Fibroblast of mammary gland (primary cell): ENCODE data around the gene SYNM.
A peak's percentile ranks its signal among the peaks of the same experiment; 100 is the strongest.

Experiments
- DNase-seq: peaks from one replicate; pipeline ENCODE4 v3.0.0-alpha.2; 2010; ENCODE audit warnings: low read depth
- H3K4me3 ChIP-seq: 2 replicates; pipeline ENCODE4 v1.5.1; 2011; ENCODE audit warnings: low read depth, mild to moderate bottlenecking, low read length, moderate library complexity; ENCODE audit not compliant: control insufficient read depth
- TF ChIP-seq, protein P1 (sequence below): conservative IDR thresholded peaks from 2 replicates; pipeline ENCODE4 v1.5.1; 2011; ENCODE audit warnings: low read depth, low read length, inconsistent platforms; ENCODE audit not compliant: control insufficient read depth, insufficient read depth

The SYNM gene

DNA sequence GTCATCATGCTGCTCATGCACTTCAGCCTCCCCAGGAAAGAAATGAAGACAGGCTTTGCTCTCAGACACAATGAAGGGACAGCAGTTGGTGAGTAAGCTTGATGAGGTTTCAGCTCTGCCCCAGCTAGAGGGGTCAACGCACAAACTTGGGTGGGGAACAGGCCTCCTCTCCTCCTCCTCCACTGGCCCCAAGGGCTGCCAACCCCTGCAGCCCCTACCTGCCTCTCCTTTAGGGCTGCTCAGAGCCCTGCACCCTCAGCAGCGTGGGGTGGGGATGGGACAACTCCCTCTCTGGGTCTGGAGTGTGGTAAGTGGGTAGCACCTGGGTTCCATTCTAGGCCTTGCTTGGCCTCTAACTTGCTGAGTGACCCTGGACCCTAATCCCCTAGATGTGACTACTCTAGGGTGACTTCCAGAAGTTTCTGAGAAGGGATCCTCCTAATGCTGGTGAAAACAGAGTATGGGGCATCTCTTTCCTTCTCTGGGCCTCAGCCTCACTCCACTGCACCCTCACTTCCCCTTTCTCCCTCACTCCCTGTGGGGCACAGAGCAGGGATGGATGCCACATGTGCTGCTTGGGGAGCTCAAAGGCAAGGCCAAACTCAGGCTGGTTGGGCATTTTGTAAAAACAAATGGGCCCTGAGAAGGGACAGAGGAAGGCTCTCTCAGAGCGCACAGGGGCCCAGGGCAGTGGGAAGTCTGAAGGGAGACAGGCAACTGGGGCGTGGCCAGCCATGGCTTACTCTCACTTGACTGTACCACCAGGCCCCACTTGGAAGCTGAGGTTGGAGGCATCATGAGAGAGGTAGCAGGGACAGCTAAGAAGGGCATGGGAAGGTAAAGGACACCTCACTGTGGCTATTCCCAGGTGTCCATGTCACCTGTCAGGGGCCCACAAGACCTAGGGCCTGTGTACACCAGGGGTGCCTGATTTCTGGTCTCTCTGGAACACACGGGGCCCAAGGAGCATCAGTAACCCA lies 64.0 kb downstream of the SYNM start:
- no peak for DNase-seq
- TF ChIP-seq, protein P1, sequence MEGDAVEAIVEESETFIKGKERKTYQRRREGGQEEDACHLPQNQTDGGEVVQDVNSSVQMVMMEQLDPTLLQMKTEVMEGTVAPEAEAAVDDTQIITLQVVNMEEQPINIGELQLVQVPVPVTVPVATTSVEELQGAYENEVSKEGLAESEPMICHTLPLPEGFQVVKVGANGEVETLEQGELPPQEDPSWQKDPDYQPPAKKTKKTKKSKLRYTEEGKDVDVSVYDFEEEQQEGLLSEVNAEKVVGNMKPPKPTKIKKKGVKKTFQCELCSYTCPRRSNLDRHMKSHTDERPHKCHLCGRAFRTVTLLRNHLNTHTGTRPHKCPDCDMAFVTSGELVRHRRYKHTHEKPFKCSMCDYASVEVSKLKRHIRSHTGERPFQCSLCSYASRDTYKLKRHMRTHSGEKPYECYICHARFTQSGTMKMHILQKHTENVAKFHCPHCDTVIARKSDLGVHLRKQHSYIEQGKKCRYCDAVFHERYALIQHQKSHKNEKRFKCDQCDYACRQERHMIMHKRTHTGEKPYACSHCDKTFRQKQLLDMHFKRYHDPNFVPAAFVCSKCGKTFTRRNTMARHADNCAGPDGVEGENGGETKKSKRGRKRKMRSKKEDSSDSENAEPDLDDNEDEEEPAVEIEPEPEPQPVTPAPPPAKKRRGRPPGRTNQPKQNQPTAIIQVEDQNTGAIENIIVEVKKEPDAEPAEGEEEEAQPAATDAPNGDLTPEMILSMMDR, result no peak
- no peak overlapping the region for H3K4me3 ChIP-seq

DNA sequence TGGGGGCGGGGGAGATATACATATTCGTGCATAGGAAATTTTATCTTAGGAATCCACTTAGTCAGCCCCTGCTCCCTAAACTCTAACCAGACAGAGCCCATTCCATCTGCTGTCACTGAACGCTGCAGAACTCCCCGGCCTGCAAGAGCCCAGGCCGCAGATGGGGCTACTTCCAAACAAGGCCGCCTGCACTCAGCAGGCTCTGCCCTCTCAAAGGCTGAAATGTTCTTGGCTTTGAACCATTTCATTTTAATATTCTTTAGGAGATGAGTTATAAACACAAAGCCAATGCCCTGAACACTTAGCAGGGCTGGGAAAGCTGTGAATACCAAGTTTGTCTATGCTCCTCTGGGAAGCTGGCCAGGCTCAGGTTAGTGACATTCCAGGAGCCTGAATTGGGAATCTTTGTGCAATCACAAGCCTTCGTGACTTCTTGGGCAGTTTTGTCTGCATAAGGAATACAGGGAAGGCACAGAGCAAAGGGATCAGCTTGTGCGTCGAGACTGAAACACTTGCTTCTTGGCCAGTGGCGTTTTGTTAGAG lies 65.0 kb downstream of the SYNM start:
- peak; percentile 21 for DNase-seq
- TF ChIP-seq, protein P1, result no peak
- H3K4me3 ChIP-seq, result no peak overlapping the region

DNA sequence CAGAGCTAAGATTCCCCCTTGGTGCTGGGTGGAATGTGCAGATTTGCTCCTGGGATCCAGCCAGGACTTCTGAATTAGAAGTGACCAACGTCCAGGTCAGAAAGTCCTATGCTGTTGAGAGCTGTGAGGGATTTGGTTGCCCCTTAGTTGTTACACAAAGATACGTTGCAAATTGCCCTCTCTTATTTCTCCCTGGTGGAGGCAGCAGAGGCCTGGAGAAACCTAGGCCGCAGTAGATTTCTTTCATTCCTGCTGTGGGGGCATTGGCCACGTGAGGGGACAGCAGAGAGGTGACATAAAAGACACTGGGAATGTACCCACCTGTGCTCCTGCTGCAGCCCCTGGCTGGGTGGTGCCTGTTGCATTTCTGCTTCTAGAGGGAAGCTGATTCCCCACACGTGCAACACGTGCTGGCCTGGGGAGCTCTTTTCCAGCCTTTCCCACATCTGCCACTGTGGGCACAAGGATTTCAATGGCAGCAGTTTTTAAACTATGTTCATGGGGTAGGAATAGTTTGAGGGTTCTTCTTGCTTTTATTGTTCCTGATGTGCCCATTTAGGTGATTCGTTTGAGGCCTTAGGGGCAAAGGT lies 65.7 kb downstream of the SYNM start:
- H3K4me3 ChIP-seq, result no peak overlapping the region
- no peak for DNase-seq
- TF ChIP-seq, protein P1, result no peak

DNA sequence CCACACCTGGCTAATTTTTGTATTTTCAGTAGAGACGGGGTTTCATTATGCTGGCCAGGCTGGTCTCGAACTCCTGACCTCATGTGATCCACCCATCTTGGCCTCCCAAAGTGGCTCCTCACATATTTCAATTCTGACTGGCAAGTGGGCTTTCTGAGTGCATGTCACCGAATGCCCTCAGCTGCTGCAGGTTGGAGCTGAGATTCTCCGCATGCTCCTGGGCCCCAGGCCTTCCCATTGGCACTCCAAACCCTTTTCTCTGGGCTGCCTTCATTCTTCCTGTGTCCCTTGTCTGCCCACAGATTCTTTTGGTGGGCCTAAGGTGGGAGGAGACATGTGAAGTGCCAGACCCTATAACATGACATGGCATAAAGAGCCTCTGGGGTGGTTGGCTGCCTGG lies 67.3 kb downstream of the SYNM start:
- no peak overlapping the region for H3K4me3 ChIP-seq
- TF ChIP-seq, protein P1, result no peak
- no peak for DNase-seq

DNA sequence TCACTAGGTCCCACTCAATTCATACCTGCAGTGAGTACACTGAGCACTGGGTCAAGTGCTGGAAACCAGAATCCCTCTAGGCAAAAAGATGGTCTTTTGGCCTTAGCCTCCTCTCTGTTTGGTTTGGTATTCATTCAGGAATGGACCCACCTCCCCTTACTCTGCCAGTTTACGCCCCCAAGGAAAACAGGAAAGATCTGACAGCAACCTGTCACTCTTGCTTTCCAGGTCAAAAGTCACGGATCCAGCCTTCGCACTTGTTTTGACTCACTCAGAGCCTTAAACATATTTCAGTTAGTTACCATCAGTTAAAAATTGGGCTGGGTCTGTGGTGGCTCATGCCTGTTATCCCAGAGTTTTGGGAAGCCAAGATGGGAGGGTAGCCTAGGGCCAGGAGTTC lies 68.1 kb downstream of the SYNM start:
- H3K4me3 ChIP-seq, result no peak overlapping the region
- TF ChIP-seq, protein P1, result no peak
- no peak for DNase-seq

DNA sequence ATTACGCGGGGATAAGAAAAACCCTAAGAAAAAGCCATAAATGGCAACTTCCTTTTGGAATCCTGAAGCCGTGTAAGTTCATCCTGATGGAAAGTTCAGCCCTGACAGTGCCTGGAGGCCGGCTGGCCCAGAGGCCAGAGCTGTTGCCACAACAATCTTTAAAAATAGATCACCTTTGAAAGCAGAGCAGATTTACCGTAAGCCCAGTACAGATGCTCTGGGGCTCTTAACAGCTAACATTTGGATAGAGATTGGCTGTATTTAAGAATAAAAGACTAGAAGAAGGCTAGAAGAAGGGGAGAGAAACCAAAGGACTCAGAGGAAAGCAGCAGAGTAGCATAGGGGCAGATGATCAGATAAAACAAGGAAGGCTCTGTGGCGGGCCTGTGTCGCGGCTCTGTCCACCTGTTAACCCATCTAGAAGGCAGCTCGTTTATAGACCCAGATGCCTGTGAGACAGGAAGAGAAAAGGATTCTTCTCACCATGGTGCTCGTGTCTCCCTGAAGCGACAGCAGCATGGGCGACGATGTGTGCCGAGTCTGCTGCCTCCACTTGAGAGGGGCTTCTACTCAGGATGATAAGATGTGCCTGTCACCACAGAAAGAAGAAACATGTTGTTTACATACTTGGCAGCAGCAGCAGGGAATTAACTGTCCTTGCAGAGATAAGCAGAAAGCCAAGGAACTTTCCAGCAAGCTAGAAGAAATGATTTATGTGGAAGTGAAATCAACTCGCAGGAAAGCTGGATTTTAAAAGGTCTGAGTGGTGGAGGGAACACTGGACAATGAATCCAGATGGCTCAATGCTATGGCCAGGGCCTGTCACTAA lies 69.9 kb downstream of the SYNM start:
- TF ChIP-seq, protein P1, result no peak
- H3K4me3 ChIP-seq, result no peak overlapping the region
- no peak for DNase-seq
